Calu3 (cell line): Measurements from ENCODE around the gene IKZF3. TPM values are rescaled to one million over a fixed set of nuclear protein-coding genes. Genes with fewer than 3 reads are reported as not detected.

Experiments used
- BruUV-seq: library from RNA; stranded (reverse); fragments of 400-500 nt; replicated peaks from 2 replicates; lab custom pipeline; 2021; lab: Mats Ljungman, UMichigan
- CTCF ChIA-PET: fragments of 300-600 bp; sonication (Branson Sonifier 250); formaldehyde crosslinking; loops from one replicate; lab custom pipeline; 2022; ENCODE audit warnings: antibody characterized with exemption; lab: Charles Lee
- DNase-seq: peaks from one replicate; pipeline ENCODE4 v3.0.0; 2022
- H3K27ac Mint-ChIP-seq: one replicate; pipeline ENCODE4 v1.8.0; 2022; ENCODE audit warnings: mixed read lengths; ENCODE audit not compliant: unreplicated experiment
- H3K27me3 Mint-ChIP-seq: one replicate; pipeline ENCODE4 v1.8.0; 2022; ENCODE audit warnings: mixed read lengths; ENCODE audit not compliant: unreplicated experiment
- H3K36me3 Mint-ChIP-seq: one replicate; pipeline ENCODE4 v1.8.0; 2022; ENCODE audit warnings: mild to moderate bottlenecking, moderate library complexity, mixed read lengths; ENCODE audit not compliant: insufficient read depth, unreplicated experiment
- H3K4me1 Mint-ChIP-seq: one replicate; pipeline ENCODE4 v1.8.0; 2022; ENCODE audit warnings: mild to moderate bottlenecking, low read depth, mixed read lengths; ENCODE audit not compliant: unreplicated experiment
- H3K4me3 Mint-ChIP-seq: one replicate; pipeline ENCODE4 v1.8.0; 2022; ENCODE audit warnings: mild to moderate bottlenecking, low read depth, moderate library complexity, mixed read lengths; ENCODE audit not compliant: unreplicated experiment
- H3K9me3 Mint-ChIP-seq: one replicate; pipeline ENCODE4 v1.8.0; 2022; ENCODE audit warnings: low read depth, mixed read lengths; ENCODE audit not compliant: unreplicated experiment
- intact Hi-C: fragments of 100-400 bp; cut with micrococcal nuclease; formaldehyde crosslinking; loops from one replicate; pipeline ENCODE4 v1.10.0; 2022; ENCODE audit not compliant: unreplicated experiment
- total RNA-seq: library from RNA; stranded (reverse); gene quantifications from 2 replicates; pipeline ENCODE4 v1.2.3, GENCODE V29; 2022
- TF ChIP-seq, protein P1 (sequence below): fragments of 200-600 bp; IDR thresholded peaks from one replicate; pipeline ENCODE4 v1.8.0; 2022; ENCODE audit warnings: antibody characterized with exemption; ENCODE audit not compliant: unreplicated experiment

Gene IKZF3
- total RNA-seq, 1 experiment from 2014 or later, result 30.9 TPM

GRCh38 chr17:39742856-39743436, 121.2 kb downstream of the IKZF3 start:
- Mint-ChIP-seq H3K27ac (peak overlapping the region; percentile 21), H3K4me1 (peaks cover 34% of the 10 kb centered on the region), H3K36me3 (peaks cover 100% of the 10 kb centered on the region), H3K9me3 (no peaks in the 10 kb centered on the region), H3K4me3 (peak overlapping the region; percentile 77), H3K27me3 (no peaks in the 10 kb centered on the region)
- TF ChIP-seq, protein P1, sequence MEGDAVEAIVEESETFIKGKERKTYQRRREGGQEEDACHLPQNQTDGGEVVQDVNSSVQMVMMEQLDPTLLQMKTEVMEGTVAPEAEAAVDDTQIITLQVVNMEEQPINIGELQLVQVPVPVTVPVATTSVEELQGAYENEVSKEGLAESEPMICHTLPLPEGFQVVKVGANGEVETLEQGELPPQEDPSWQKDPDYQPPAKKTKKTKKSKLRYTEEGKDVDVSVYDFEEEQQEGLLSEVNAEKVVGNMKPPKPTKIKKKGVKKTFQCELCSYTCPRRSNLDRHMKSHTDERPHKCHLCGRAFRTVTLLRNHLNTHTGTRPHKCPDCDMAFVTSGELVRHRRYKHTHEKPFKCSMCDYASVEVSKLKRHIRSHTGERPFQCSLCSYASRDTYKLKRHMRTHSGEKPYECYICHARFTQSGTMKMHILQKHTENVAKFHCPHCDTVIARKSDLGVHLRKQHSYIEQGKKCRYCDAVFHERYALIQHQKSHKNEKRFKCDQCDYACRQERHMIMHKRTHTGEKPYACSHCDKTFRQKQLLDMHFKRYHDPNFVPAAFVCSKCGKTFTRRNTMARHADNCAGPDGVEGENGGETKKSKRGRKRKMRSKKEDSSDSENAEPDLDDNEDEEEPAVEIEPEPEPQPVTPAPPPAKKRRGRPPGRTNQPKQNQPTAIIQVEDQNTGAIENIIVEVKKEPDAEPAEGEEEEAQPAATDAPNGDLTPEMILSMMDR, result no peak
- CTCF ChIA-PET, result interaction anchor here (0.7 to 161.2 kb wide), 26 partner anchors 16 to 259 kb away, joined by 3 to 42089 read pairs (median 5); partner anchors contain the start of genes ERBB2, GRB7, GSDMA and GSDMB
- intact Hi-C loops, result no loop called here
- no TSS peak for BruUV-seq
- DNase-seq, result peak; percentile 75

DNA sequence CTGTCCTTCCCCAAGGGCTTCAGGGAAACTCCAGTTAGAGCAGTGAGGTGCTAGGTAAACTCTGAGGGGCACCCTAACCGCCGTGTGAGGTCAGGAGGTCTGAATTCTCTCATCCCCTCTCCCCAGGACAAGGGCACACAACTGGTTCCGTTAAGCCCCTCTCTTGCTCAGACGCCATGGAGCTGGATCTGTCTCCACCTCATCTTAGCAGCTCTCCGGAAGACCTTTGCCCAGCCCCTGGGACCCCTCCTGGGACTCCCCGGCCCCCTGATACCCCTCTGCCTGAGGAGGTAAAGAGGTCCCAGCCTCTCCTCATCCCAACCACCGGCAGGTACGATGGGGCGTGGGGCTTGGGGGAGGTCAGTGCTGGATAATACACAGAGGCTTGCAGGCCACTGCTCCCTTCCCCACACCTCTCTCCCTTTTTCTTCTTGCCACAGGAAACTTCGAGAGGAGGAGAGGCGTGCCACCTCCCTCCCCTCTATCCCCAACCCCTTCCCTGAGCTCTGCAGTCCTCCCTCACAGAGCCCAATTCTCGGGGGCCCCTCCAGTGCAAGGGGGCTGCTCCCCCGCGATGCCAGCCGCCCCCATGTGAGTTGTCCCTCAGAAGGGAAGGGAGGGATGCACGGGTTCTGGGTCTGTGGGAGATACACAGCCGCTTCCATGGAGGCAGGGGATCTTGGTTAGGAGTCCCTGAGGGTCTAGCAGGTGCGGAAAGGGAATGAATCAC, 121.8 kb downstream of the IKZF3 start:
- Mint-ChIP-seq H3K27ac (peak overlapping the region; percentile 21), H3K4me1 (peaks cover 34% of the 10 kb centered on the region), H3K9me3 (no peaks in the 10 kb centered on the region), H3K36me3 (peaks cover 100% of the 10 kb centered on the region), H3K4me3 (peak overlapping the region; percentile 77), H3K27me3 (no peaks in the 10 kb centered on the region)
- CTCF ChIA-PET, result interaction anchor here (0.7 to 161.2 kb wide), 25 partner anchors 15 to 971 kb away, joined by 3 to 42089 read pairs (median 5); partner anchors contain the start of genes ERBB2, GRB7, GSDMA and GSDMB
- DNase-seq, result peak; percentile 76
- TF ChIP-seq, protein P1, result no peak
- intact Hi-C loops, result no loop called here
- no TSS peak for BruUV-seq

GRCh38 chr17:39740357-39741111, 123.6 kb downstream of the IKZF3 start:
- intact Hi-C loops, result loop anchor here (1.0 kb wide), 1 partner anchor 68 kb away; no protein-coding TSS in a partner anchor
- TF ChIP-seq, protein P1, result no peak
- H3K36me3 Mint-ChIP-seq, result peaks cover 100% of the 10 kb centered on the region
- H3K4me3 Mint-ChIP-seq, result peak overlapping the region; percentile 77
- no TSS peak for BruUV-seq
- H3K4me1 Mint-ChIP-seq, result peaks cover 50% of the 10 kb centered on the region
- DNase-seq, result peak; percentile 100
- no peaks in the 10 kb centered on the region for H3K27me3 Mint-ChIP-seq
- CTCF ChIA-PET, result interaction anchor here (0.6 to 161.2 kb wide), 37 partner anchors 13 to 793 kb away, joined by 3 to 42089 read pairs (median 32); partner anchors contain the start of genes ERBB2, GRB7, GSDMB and IKZF3
- H3K27ac Mint-ChIP-seq, result peak overlapping the region; percentile 21
- H3K9me3 Mint-ChIP-seq, result no peaks in the 10 kb centered on the region

- peaks cover 98% of the 10 kb centered on the region for H3K36me3 Mint-ChIP-seq
- BruUV-seq, result no TSS peak
- TF ChIP-seq, protein P1, result no peak
- peak overlapping the region; percentile 77 for H3K4me3 Mint-ChIP-seq
- peaks cover 54% of the 10 kb centered on the region for H3K4me1 Mint-ChIP-seq
- peak overlapping the region; percentile 21 for H3K27ac Mint-ChIP-seq
- intact Hi-C loops, result loop anchor here (1.0 to 10.0 kb wide), 12 partner anchors 14 to 545 kb away; partner anchors contain the start of genes CDC6, IKZF3 and PSMD3
- CTCF ChIA-PET, result interaction anchor here (0.6 to 161.2 kb wide), 68 partner anchors 13 to 989 kb away, joined by 3 to 42089 read pairs (median 10); partner anchors contain the start of genes ERBB2, FBXL20, GRB7 and GSDMB
- DNase-seq, result peak; percentile 100
- no peaks in the 10 kb centered on the region for H3K9me3 Mint-ChIP-seq
- no peaks in the 10 kb centered on the region for H3K27me3 Mint-ChIP-seq
These were observed 124.2 kb downstream of the IKZF3 start for GRCh38 chr17:39739885-39740356.
